HEK293T (cell line): ENCODE measurements around the gene ASTE1.

ENCODE experiments used
- ARNT ChIP-seq: fragments of 450-650 bp; IDR thresholded peaks from 2 replicates; pipeline ENCODE4 v1.6.1; 2017; ENCODE audit warnings: mild to moderate bottlenecking
- BHLHE40 ChIP-seq: fragments of 450-650 bp; IDR thresholded peaks from 2 replicates; pipeline ENCODE4 v1.6.1; 2016; ENCODE audit warnings: mild to moderate bottlenecking, moderate library complexity, borderline replicate concordance
- FOXM1 ChIP-seq: fragments of 450-650 bp; IDR thresholded peaks from 2 replicates; pipeline ENCODE4 v1.6.1; 2017; ENCODE audit warnings: mild to moderate bottlenecking, borderline replicate concordance
- PKNOX1 ChIP-seq: fragments of 450-650 bp; IDR thresholded peaks from 2 replicates; pipeline ENCODE4 v1.6.1; 2016
- SP1 ChIP-seq: fragments of 450-650 bp; IDR thresholded peaks from 2 replicates; pipeline ENCODE4 v1.6.1; 2017
- TARDBP ChIP-seq: fragments of 450-650 bp; IDR thresholded peaks from 2 replicates; pipeline ENCODE4 v1.6.1; 2016
- ZNF384 ChIP-seq: fragments of 450-650 bp; IDR thresholded peaks from 2 replicates; pipeline ENCODE4 v1.6.1; 2016

- TF ChIP-seq ARNT (no peak), FOXM1 (no peak), SP1 (no peak), ZNF384 (no peak), BHLHE40 (no peak), TARDBP (no peak), PKNOX1 (no peak)
Measured at GRCh38 chr3:131033480-131034080, 7.0 kb upstream of the ASTE1 start.
